ENCODE data around the gene IYD. TPM values are rescaled to one million over a fixed set of nuclear protein-coding genes. Genes with fewer than 3 reads are reported as not detected.

The IYD gene
- total and polyA plus RNA-seq, 8 donors, result 0.09 to 0.75 (median 0.16) TPM; not detected in 1

DNA sequence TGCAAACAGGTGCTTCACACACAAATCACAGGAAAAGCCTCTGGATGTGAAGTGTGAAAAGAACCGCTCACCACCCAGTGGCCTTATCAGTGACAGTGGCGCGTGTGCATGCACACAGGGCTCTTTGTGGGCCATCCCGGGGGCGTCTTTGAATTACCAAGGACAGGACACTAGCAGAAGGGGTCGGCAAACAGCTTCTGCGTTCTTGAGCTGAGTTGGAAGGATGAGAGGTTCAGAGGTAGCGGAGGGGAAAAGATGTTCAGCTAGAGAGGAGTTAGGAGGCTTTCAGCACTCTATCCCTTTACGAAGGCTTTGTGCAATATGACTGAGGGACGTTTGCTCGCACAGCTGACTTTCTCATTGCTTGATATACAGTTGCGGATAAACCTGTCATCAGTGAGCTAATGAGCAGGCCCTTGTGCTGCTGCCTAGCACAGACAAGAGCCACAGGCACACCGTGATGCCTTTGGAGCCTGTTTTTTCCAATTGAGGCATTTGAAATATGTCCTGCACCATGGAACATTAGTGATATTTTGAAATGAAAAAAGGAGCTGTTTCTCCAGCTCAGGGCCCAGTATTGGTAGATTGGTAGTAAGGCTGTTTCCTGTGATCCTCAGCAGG lies 83.1 kb downstream of the IYD start:
- intact Hi-C loops (cut with DNase I), result no loop called here
- Histone ChIP-seq H3K4me1 (no peaks in the 10 kb centered on the region), H3K27ac (no peak overlapping the region), H3K36me3 (no peaks in the 10 kb centered on the region), H3K9me3 (no peaks in the 10 kb centered on the region), H3K4me3 (no peak overlapping the region), H3K27me3 (no peaks in the 10 kb centered on the region)
- TF ChIP-seq, protein P1, sequence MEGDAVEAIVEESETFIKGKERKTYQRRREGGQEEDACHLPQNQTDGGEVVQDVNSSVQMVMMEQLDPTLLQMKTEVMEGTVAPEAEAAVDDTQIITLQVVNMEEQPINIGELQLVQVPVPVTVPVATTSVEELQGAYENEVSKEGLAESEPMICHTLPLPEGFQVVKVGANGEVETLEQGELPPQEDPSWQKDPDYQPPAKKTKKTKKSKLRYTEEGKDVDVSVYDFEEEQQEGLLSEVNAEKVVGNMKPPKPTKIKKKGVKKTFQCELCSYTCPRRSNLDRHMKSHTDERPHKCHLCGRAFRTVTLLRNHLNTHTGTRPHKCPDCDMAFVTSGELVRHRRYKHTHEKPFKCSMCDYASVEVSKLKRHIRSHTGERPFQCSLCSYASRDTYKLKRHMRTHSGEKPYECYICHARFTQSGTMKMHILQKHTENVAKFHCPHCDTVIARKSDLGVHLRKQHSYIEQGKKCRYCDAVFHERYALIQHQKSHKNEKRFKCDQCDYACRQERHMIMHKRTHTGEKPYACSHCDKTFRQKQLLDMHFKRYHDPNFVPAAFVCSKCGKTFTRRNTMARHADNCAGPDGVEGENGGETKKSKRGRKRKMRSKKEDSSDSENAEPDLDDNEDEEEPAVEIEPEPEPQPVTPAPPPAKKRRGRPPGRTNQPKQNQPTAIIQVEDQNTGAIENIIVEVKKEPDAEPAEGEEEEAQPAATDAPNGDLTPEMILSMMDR (IDR thresholded peaks at IDR 0.05), result no peak
- no peak for FAIRE-seq
- DNase-seq, result no peak
- WGBS, 2 donors, result 66 to 70% methylated on average over 13 of the region's 13 CpGs
- ATAC-seq, result no peak

DNA sequence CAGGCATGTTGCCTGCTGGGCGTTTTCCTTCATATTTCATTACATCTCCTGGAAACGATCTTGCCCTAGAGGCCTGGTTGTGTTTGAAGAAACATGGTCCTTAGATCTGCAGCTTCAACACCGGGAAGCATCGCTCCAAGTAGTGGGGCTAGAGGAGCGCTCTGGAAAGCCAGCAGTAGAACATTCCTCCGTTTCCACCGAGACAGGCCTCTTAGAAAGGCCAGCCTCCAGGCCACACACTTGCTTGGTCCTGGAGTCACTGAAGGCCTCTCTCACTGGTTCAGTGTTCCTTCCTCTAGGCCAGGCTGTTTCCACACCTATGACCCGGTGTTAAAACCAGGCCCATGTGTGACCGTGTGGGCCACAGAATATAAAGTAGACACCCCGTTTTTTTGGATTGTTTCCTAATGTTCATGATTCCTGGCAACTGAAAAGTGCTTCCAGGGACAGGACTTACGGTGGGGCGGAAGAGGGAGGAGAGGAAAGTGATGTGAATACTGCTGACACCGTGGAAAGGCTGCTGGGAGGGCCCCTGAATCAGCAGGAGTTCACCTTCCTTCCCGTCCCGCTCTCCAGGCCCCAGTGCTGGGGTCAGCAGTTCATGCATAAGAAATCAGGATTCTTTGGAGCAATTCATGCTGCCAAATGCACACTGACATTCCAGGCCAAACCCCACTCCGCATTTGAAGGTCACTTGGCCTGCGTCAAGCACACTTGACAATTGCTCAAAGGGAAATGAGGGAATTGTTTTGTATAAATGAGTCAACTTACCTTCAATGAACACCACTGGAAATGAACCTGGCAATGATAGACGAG lies 83.8 kb downstream of the IYD start:
- TF ChIP-seq, protein P1 (IDR thresholded peaks at IDR 0.05), result no peak
- no peak overlapping the region for H3K27ac ChIP-seq
- WGBS, 2 donors, result 72 to 73% methylated on average over 18 of the region's 18 CpGs

DNA sequence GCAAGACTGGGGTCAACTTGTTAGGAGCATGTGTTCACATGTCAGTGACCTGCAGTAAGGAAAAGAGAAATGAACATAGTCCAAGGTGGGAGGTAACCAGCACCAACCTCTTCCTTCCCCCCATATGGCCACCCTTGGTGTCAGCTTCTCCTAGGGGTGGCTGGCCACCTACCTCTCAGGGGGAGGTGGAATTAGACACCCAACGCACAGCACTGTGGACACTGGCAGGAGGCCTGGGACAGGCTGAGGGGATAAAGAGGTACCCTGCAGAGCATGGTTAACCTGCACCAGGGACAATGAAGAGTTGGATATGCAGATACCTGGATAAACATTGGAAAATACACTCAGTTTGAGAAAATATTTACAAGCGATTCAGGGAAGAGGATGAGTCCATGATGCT lies 84.5 kb downstream of the IYD start:
- DNase-seq (no peak), ATAC-seq (no peak), FAIRE-seq (no peak)
- Histone ChIP-seq H3K4me1 (no peaks in the 10 kb centered on the region), H3K4me3 (no peak overlapping the region), H3K27me3 (no peaks in the 10 kb centered on the region), H3K27ac (no peak overlapping the region), H3K36me3 (no peaks in the 10 kb centered on the region), H3K9me3 (no peaks in the 10 kb centered on the region)
- intact Hi-C loops (cut with DNase I), result no loop called here
- TF ChIP-seq, protein P1 (IDR thresholded peaks at IDR 0.05), result no peak
- WGBS, 2 donors, result 80 to 89% methylated on average over 2 of the region's 2 CpGs

More for the DNA sequence above, 83.8 kb downstream of the IYD start:
- no peak for FAIRE-seq
- Histone ChIP-seq H3K36me3 (no peaks in the 10 kb centered on the region), H3K9me3 (no peaks in the 10 kb centered on the region), H3K4me3 (no peak overlapping the region), H3K4me1 (no peaks in the 10 kb centered on the region), H3K27me3 (no peaks in the 10 kb centered on the region)
- intact Hi-C loops (cut with DNase I), result no loop called here
- no peak for DNase-seq
- ATAC-seq, result peak in 2 of 4 donors; percentile 43 to 51

Other genes with a start within 250 kb of the IYD start
- gene PPP1R14C, start 226.0 kb upstream of the IYD start, total RNA-seq, result under 1 TPM; 0.09 to 0.90 (median 0.54) TPM
- gene PPP1R14C, start 226.0 kb upstream of the IYD start, polyA plus RNA-seq, result 1 to 10 TPM; 1.4 to 7.3 TPM
- 1 to 10 TPM; 2.2 to 6.4 (median 2.9) TPM for gene PLEKHG1, start 230.9 kb downstream of the IYD start, total RNA-seq
- 1 to 10 TPM; 1.3 to 1.5 TPM for gene PLEKHG1, start 230.9 kb downstream of the IYD start, polyA plus RNA-seq